Sigmoid colon (tissue), 3 donors: ENCODE results near the gene DOCK9.

Experiments used
- CTCF ChIP-seq, 4 experiments: fragments of 450-650 bp in 3 of 4; fragments of 200-600 bp in 1 of 4; IDR thresholded peaks; one replicate each; pipeline ENCODE4 v1.5.1; 2016 to 2019; ENCODE audit warnings: antibody characterized with exemption in 4 of 4, mild to moderate bottlenecking in 3 of 4, moderate library complexity in 2 of 4
- POLR2A ChIP-seq, 2 donors: fragments of 450-650 bp; IDR thresholded peaks; one replicate each; pipeline ENCODE4 v1.6.1; 2016; ENCODE audit warnings: antibody characterized with exemption in 2 of 2, mild to moderate bottlenecking in 2 of 2, moderate library complexity in 2 of 2

DNA sequence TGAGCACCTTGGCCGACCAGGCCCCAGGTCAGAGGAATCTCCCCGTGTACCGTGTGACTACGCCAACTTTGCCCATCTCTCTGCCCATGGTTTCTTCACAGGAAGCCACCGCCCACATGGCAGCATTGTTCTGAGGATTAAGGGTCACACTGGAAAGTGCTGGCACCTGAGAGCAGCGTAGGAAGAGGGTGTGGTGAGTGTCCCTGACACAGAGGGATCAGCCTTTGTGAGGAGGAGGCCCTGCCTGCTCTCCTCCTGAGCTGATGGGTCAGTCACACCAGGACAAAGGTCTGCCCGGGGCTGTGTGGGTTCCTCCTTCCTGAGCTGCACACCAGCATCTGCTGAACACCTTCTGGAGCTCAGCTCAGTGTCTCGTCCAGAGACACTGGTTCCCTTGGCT lies 193.2 kb downstream of the DOCK9 start:
- no peak for TF ChIP-seq POLR2A (IDR thresholded peaks at IDR 0.05)
- TF ChIP-seq CTCF (IDR thresholded peaks at IDR 0.05): no peak
